22Rv1 (cell line): Measurements from ENCODE around the gene TAGLN.

Experiments used
- ZFX ChIP-seq: fragments of 450-650 bp; IDR thresholded peaks from 2 replicates; pipeline ENCODE4 v1.6.1; 2017; ENCODE audit warnings: antibody characterized with exemption, borderline replicate concordance
- TF ChIP-seq, protein P1 (sequence below): fragments of 450-650 bp; IDR thresholded peaks from 2 replicates; pipeline ENCODE4 v1.5.1; 2017; ENCODE audit warnings: mild to moderate bottlenecking

DNA sequence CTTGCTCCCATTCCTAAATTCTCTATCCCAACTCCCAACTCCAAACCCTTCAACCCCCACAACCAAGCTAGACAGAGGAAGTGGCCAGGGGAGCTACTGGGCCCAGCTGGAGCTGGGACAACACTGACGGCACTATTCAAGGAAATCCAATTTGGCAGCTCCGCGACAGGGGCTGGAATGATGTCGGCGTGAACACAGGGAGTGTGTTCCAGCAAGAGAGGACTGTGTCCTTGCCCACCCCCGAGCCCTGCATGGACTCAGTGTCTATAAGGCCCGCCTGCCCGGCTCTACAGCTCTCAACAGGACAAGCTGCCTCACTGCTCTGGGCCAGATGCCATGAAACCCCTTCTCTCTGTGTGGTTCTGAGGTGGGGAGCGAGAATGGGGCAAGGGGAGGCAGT is 21.4 kb downstream of the TAGLN start:
- TF ChIP-seq, protein P1, sequence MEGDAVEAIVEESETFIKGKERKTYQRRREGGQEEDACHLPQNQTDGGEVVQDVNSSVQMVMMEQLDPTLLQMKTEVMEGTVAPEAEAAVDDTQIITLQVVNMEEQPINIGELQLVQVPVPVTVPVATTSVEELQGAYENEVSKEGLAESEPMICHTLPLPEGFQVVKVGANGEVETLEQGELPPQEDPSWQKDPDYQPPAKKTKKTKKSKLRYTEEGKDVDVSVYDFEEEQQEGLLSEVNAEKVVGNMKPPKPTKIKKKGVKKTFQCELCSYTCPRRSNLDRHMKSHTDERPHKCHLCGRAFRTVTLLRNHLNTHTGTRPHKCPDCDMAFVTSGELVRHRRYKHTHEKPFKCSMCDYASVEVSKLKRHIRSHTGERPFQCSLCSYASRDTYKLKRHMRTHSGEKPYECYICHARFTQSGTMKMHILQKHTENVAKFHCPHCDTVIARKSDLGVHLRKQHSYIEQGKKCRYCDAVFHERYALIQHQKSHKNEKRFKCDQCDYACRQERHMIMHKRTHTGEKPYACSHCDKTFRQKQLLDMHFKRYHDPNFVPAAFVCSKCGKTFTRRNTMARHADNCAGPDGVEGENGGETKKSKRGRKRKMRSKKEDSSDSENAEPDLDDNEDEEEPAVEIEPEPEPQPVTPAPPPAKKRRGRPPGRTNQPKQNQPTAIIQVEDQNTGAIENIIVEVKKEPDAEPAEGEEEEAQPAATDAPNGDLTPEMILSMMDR = no peak
- TF ChIP-seq ZFX = no peak
